ENCODE data around the gene RHOXF2.
"Not testable (repeated sequence)": the region's sequence is repeated elsewhere in the genome, so short reads cannot be mapped to it uniquely, and the experiment has no call there.

- TF ChIP-seq CTCF, POLR2A (IDR thresholded peaks at IDR 0.05): not testable (repeated sequence)
Observed at GRCh38 chrX:120159086-120159485, 673 bp downstream of the RHOXF2 start.

Measured in thyroid gland (tissue), 4 donors.